ENCODE data around the gene HNRNPDL. TPM values are rescaled to one million over a fixed set of nuclear protein-coding genes. Genes with fewer than 3 reads are reported as not detected.
A peak's percentile ranks its signal among the peaks of the same experiment; 100 is the strongest.
"Not testable (repeated sequence)": the region's sequence is repeated elsewhere in the genome, so short reads cannot be mapped to it uniquely, and the experiment has no call there.

HNRNPDL gene
- total RNA-seq, 1 donor from 2014 or later: 111 TPM

GRCh38 chr4:82432596-82432995 is 2.3 kb upstream of the HNRNPDL start:
- no peak for ATAC-seq

GRCh38 chr4:82431831-82432230 is 1.6 kb upstream of the HNRNPDL start:
- ATAC-seq: no peak

GRCh38 chr4:82430964-82431745 is 893 bp upstream of the HNRNPDL start:
- peak; percentile 51 for ATAC-seq

GRCh38 chr4:82429728-82430192 is 502 bp downstream of the HNRNPDL start:
- ATAC-seq: peak; percentile 51

GRCh38 chr4:82428969-82429727 is 1.1 kb downstream of the HNRNPDL start:
- ATAC-seq: peak; percentile 85

GRCh38 chr4:82428526-82428968 is 1.7 kb downstream of the HNRNPDL start:
- no peak for ATAC-seq

GRCh38 chr4:82425478-82425877 is 4.8 kb downstream of the HNRNPDL start:
- ATAC-seq: no peak

- ATAC-seq: no peak
Measured at GRCh38 chr4:82423245-82424054, 6.8 kb downstream of the HNRNPDL start.

- no peak for ATAC-seq
Measured at GRCh38 chr4:82422616-82423015, 7.6 kb downstream of the HNRNPDL start.

- ATAC-seq: peak; percentile 43
Measured at GRCh38 chr4:82421796-82422560, 8.3 kb downstream of the HNRNPDL start.

- peak; percentile 36 for ATAC-seq
Measured at GRCh38 chr4:82419451-82419850, 10.8 kb downstream of the HNRNPDL start.

- ATAC-seq: no peak
Measured at GRCh38 chr4:82415922-82416365, 14.3 kb downstream of the HNRNPDL start.

GRCh38 chr4:82415061-82415460 is 15.2 kb downstream of the HNRNPDL start:
- ATAC-seq: not testable (repeated sequence)

- ATAC-seq: no peak
Measured at GRCh38 chr4:82403725-82404124, 26.5 kb downstream of the HNRNPDL start.

- no peak for ATAC-seq
Measured at GRCh38 chr4:82402196-82402775, 28.0 kb downstream of the HNRNPDL start.

- peak; percentile 90 for ATAC-seq
Measured at GRCh38 chr4:82401600-82401999, 28.7 kb downstream of the HNRNPDL start.

- ATAC-seq: no peak
Measured at GRCh38 chr4:82398263-82398662, 32.0 kb downstream of the HNRNPDL start.

- ATAC-seq: no peak
Measured at GRCh38 chr4:82397527-82397926, 32.7 kb downstream of the HNRNPDL start.

- ATAC-seq: peak; percentile 99
Measured at GRCh38 chr4:82394896-82395295, 35.4 kb downstream of the HNRNPDL start.

GRCh38 chr4:82390061-82390460 is 40.2 kb downstream of the HNRNPDL start:
- not testable (repeated sequence) for ATAC-seq

GRCh38 chr4:82388405-82388804 is 41.9 kb downstream of the HNRNPDL start:
- ATAC-seq: no peak
